ENCODE data around the gene THEM4. TPM values are rescaled to one million over a fixed set of nuclear protein-coding genes. Genes with fewer than 3 reads are reported as not detected.
A peak's percentile ranks its signal among the peaks of the same experiment; 100 is the strongest.

Gene THEM4
- total RNA-seq, 2 donors from 2014 or later = 6.6 to 7.7 TPM

GRCh38 chr1:151840421-151840820 lies 68.9 kb downstream of the THEM4 start:
- Histone ChIP-seq H3K9me3 (no peaks in the 10 kb centered on the region), H3K4me3 (peak overlapping the region; percentile 35), H3K27me3 (peaks cover 6% of the 10 kb centered on the region), H3K27ac (peak overlapping the region; percentile 90), H3K9ac (ENCODE audit: low read depth in 2 of 2, low read length in 2 of 2) (peak overlapping the region; percentile 40 to 89), H3K36me3 (no peaks in the 10 kb centered on the region), H3K4me1 (no peaks in the 10 kb centered on the region)
- TF ChIP-seq CTCF (IDR thresholded peaks at IDR 0.05) = no peak
- no peak for DNase-seq
- intact Hi-C loops (cut with DNase I) = no loop called here

GRCh38 chr1:151839457-151840403 lies 69.6 kb downstream of the THEM4 start, which contains the start of gene C2CD4D:
C2CD4D (minus strand) TSS chr1:151839820; CDS start chr1:151838989, 831 bp downstream.
- Histone ChIP-seq H3K27ac (peak within 1 kb of the TSS; percentile 90), H3K36me3 (no peaks in the 10 kb centered on the region), H3K4me3 (peak within 1 kb of the TSS; percentile 35), H3K9me3 (no peaks in the 10 kb centered on the region), H3K27me3 (peaks cover 6% of the 10 kb centered on the region), H3K4me1 (no peaks in the 10 kb centered on the region), H3K9ac (ENCODE audit: low read depth in 2 of 2, low read length in 2 of 2) (peak within 1 kb of the TSS; percentile 40 to 89)
- intact Hi-C loops (cut with DNase I) = loop anchor here (10.0 kb wide), 2 partner anchors 145 to 245 kb away; no protein-coding TSS in a partner anchor
- peak; percentile 83 for DNase-seq
- TF ChIP-seq CTCF (IDR thresholded peaks at IDR 0.05) = no peak

- H3K27me3 ChIP-seq = peaks cover 6% of the 10 kb centered on the region
- no peak for DNase-seq
- no peaks in the 10 kb centered on the region for H3K4me1 ChIP-seq
- H3K36me3 ChIP-seq = no peaks in the 10 kb centered on the region
- intact Hi-C loops (cut with DNase I) = loop anchor here (10.0 kb wide), 2 partner anchors 144 to 244 kb away; no protein-coding TSS in a partner anchor
- H3K27ac ChIP-seq = peak overlapping the region; percentile 90
- H3K4me3 ChIP-seq = peak overlapping the region; percentile 35
- TF ChIP-seq CTCF (IDR thresholded peaks at IDR 0.05) = no peak
- H3K9me3 ChIP-seq = no peaks in the 10 kb centered on the region
- H3K9ac ChIP-seq (ENCODE audit: low read depth in 2 of 2, low read length in 2 of 2) = peak overlapping the region in 1 of 2 donors; percentile 89
Measured at GRCh38 chr1:151839082-151839412, 70.3 kb downstream of the THEM4 start.

- Histone ChIP-seq H3K27me3 (peaks cover 6% of the 10 kb centered on the region), H3K9ac (ENCODE audit: low read depth in 2 of 2, low read length in 2 of 2) (peak overlapping the region; percentile 36 to 89), H3K4me1 (no peaks in the 10 kb centered on the region)
Measured at GRCh38 chr1:151838222-151839081, 70.9 kb downstream of the THEM4 start.

More at GRCh38 chr1:151838222-151839081, 70.9 kb downstream of the THEM4 start:
- intact Hi-C loops (cut with DNase I) = loop anchor here (10.0 kb wide), 2 partner anchors 144 to 244 kb away; no protein-coding TSS in a partner anchor
- Histone ChIP-seq H3K9me3 (no peaks in the 10 kb centered on the region), H3K4me3 (peak overlapping the region; percentile 25), H3K27ac (no peak overlapping the region), H3K36me3 (no peaks in the 10 kb centered on the region)
- no peak for TF ChIP-seq CTCF (IDR thresholded peaks at IDR 0.05)
- DNase-seq = no peak

Data from colonic mucosa (tissue), 4 donors.